Ascending aorta (tissue), 2 donors: Measurements from ENCODE around the gene HOXB3. TPM values are rescaled to one million over a fixed set of nuclear protein-coding genes. Genes with fewer than 3 reads are reported as not detected.

Experiments used
- DNase-seq, 2 donors: peaks; one replicate each; pipeline ENCODE4 v3.0.0-alpha.2; 2019; ENCODE audit warnings: low spot score in 2 of 2
- H3K27ac ChIP-seq, 2 donors: fragments of 200-600 bp; sonication (generic); one replicate each; pipeline ENCODE4 v1.5.1; 2016 to 2017; ENCODE audit warnings: mild to moderate bottlenecking in 1 of 2
- H3K27me3 ChIP-seq: fragments of 200-600 bp; sonication (generic); one replicate; pipeline ENCODE4 v1.5.1; 2017
- H3K36me3 ChIP-seq, 2 donors: fragments of 200-600 bp; sonication (generic); one replicate each; pipeline ENCODE4 v1.5.1; 2016
- H3K4me1 ChIP-seq, 2 donors: fragments of 200-600 bp; sonication (generic); one replicate each; pipeline ENCODE4 v1.5.1; 2016 to 2017; ENCODE audit warnings: mild to moderate bottlenecking in 1 of 2
- H3K4me3 ChIP-seq, 2 donors: fragments of 200-600 bp; sonication (generic); one replicate each; pipeline ENCODE4 v1.5.1; 2016 to 2017; ENCODE audit warnings: mild to moderate bottlenecking in 1 of 2
- H3K9me3 ChIP-seq, 2 donors: fragments of 200-600 bp; sonication (generic); one replicate each; pipeline ENCODE4 v1.5.1; 2016
- intact Hi-C: fragments of 100-400 bp; cut with DNase I; formaldehyde crosslinking; loops from one replicate; pipeline ENCODE4 v1.15.1; 2023
- total RNA-seq: library from RNA; depleted of rRNA; stranded (reverse); fragments of >200 nt; gene quantifications from one replicate; pipeline ENCODE4 v1.1.0, GENCODE V29; 2016
- TF ChIP-seq, protein P1 (sequence below), 3 experiments: fragments of 200-600 bp in 2 of 3; fragments of 450-650 bp in 1 of 3; sonication (generic) in 2 of 3; IDR thresholded peaks; one replicate each; pipeline ENCODE4 v1.5.1; 2016 to 2019; ENCODE audit warnings: antibody characterized with exemption in 3 of 3, mild to moderate bottlenecking in 1 of 3, moderate library complexity in 1 of 3

Gene HOXB3
- total RNA-seq = 19.3 TPM

DNA sequence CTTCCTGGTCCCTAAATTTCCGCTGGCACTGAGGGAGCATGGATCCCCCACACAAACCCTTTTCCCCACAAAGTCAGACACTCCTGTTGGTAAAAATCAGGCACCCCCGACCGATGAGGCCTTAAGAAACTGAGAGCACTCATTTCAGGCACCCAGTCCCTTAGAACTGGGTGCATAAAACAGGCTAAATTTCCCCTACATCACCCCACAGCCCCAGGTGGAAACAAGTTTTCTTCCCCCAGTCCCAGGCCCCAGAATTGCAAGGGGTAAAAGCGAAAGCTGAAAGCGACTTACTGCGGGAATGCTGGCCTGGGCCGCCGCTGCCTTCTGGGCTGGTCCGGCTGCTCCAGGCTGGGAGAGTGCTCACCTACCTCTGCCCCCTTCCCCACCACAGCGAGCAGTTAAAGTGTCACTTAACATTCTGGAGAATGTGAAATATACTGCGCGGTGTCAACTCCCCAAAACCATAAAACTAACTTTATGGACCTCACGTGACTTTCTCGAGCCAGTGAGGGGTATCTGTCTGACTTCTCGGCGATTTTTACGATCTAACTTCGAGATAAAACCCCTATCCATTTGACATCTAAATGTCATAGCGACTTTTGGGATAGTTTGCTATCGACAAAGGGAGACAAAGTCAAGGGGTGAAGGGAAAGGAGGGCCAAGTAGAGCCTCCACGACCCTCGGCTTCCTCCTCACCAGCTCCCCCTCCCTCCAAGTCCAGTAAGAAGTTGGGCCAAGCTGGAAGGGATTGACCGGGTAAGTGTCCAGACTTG lies at the start of gene HOXB3:
Gene HOXB3 (minus strand): TSS at position 411 of the 776 bp plus-strand sequence. CDS start 37,767 bp downstream, outside the sequence.
- H3K27ac ChIP-seq = no peak within 1 kb of the TSS
- H3K4me1 ChIP-seq = peaks cover 5 to 16% of the 10 kb centered on the region in 2 donors
- intact Hi-C loops = no loop called here
- no peak within 1 kb of the TSS for H3K4me3 ChIP-seq
- H3K27me3 ChIP-seq = no peaks in the 10 kb centered on the region
- H3K9me3 ChIP-seq = no peaks in the 10 kb centered on the region
- TF ChIP-seq, protein P1, sequence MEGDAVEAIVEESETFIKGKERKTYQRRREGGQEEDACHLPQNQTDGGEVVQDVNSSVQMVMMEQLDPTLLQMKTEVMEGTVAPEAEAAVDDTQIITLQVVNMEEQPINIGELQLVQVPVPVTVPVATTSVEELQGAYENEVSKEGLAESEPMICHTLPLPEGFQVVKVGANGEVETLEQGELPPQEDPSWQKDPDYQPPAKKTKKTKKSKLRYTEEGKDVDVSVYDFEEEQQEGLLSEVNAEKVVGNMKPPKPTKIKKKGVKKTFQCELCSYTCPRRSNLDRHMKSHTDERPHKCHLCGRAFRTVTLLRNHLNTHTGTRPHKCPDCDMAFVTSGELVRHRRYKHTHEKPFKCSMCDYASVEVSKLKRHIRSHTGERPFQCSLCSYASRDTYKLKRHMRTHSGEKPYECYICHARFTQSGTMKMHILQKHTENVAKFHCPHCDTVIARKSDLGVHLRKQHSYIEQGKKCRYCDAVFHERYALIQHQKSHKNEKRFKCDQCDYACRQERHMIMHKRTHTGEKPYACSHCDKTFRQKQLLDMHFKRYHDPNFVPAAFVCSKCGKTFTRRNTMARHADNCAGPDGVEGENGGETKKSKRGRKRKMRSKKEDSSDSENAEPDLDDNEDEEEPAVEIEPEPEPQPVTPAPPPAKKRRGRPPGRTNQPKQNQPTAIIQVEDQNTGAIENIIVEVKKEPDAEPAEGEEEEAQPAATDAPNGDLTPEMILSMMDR (IDR thresholded peaks at IDR 0.05) = no peak
- peaks cover 0 to 3% of the 10 kb centered on the region in 2 donors for H3K36me3 ChIP-seq
- no peak for DNase-seq

DNA sequence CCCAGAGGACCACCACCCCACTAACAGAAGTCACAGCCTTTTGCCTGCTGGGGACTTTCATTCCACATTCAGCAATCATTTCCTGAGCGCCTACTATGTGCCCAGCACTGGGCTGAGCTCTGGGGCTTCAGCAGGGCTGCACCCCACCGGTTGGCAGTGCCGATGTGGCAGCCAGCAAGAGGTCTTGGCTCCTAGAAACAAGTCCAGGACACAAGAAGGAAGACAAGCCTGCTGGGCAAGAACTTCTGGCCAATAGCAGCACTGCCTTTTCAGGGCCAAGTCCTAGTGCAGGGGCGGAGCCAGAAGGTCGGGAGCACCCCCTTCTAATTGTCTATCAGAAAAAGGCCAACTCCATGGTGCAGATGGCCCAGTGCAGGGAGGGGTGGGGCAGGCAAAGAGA lies 49.1 kb upstream of the HOXB3 start:
- Histone ChIP-seq H3K4me3 (no peak overlapping the region), H3K4me1 (no peaks in the 10 kb centered on the region), H3K27me3 (peaks cover 23% of the 10 kb centered on the region), H3K27ac (no peak overlapping the region), H3K9me3 (no peaks in the 10 kb centered on the region), H3K36me3 (no peaks in the 10 kb centered on the region)
- DNase-seq = no peak
- TF ChIP-seq, protein P1 (IDR thresholded peaks at IDR 0.05) = no peak
- intact Hi-C loops = no loop called here

DNA sequence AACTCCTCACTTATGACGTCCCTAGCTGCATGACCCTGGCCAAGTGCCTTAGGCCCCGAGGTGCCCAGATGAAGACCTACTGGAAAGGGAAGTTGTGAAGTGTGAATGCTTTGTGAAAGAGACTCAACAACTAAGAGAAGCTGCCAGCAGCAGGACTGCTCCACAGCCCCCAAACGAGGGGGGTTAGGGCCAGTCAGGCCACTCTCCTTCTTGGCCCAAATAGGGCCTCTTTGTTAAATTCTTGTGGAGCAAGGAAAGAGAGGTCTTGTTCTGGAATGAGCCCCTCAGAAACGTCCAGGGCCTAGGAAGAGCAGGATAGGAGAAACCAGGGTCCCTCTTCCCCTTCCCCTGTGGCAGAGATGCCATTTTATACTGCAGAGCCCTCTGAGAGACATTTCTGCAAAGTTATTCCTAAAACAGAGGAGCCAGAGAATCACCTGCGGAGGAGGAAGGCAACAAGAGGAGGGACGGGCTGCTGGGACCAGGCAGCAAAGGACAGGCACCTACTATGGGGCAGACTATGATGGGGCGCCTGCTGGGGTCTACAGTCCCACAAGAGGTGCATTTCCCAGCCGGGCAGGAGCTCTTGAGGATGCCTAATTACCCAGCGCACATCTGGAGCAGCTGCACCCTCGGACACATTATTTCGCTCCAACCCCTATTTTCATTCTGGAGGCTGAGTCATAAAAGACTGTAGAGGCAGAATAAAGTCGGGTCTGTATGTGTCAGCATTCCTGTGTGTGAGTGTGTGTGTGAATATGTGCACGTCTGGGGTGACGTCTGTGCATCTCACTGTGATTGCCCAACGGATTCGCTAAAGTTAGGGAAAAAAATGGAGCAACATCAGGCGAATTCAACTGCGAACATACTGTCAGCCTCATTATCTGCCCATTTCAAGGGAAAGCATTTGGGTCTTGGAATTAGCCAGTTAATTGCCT lies 47.6 kb upstream of the HOXB3 start:
- Histone ChIP-seq H3K4me3 (no peak overlapping the region), H3K27ac (no peak overlapping the region), H3K36me3 (no peaks in the 10 kb centered on the region), H3K4me1 (no peaks in the 10 kb centered on the region), H3K27me3 (peaks cover 20% of the 10 kb centered on the region), H3K9me3 (no peaks in the 10 kb centered on the region)
- no peak for DNase-seq
- TF ChIP-seq, protein P1 (IDR thresholded peaks at IDR 0.05) = no peak
- intact Hi-C loops = no loop called here

DNA sequence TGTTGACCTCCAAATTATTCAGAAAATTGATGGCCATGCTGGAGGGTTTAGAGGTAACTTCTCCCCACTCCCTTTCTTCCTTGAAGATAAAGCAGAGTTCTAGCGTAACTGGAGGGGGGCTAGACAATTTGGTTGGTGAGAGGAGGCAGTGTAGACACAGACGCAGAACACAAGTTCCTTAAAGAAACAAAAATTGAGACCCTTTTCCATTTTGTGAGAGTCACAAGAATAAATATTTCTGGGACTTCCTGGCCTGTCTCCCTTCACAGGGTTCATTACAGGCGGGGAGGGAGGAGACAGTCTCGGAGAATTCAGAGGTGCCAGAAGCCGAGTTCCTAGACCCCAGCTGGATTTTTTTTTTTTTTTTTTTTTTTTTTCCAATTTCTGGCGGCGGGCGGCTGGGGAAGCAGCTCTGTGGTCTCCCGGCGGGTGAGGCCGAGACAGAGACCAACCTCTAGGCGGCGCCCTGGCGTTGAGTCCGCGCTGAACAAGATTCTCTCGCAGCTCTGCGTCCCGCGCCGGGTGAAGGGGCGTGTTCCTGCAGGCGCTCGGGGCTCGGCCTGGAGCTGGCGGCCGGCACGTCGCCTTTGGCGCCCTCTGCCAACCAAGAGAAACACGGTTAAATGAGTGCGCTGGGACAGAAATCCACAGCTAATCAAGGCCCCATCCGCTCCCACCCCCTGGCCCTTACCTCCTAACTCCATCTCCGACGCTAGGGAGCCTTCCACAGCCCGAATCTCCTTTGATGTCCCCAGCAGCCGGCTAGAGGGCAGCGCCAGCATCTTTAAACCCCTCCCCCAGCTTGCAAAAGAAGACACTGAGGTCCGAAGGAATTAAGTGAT lies 46.4 kb upstream of the HOXB3 start:
- Histone ChIP-seq H3K4me1 (no peaks in the 10 kb centered on the region), H3K4me3 (no peak overlapping the region), H3K27me3 (peaks cover 17% of the 10 kb centered on the region), H3K27ac (no peak overlapping the region), H3K36me3 (no peaks in the 10 kb centered on the region), H3K9me3 (no peaks in the 10 kb centered on the region)
- TF ChIP-seq, protein P1 (IDR thresholded peaks at IDR 0.05) = peak in 2 of 3 experiments; percentile 36 to 53
- intact Hi-C loops = no loop called here
- peak in 1 of 2 donors; percentile 82 for DNase-seq
